ENCODE results near the gene MGAT5B.

MGAT5B gene

DNA sequence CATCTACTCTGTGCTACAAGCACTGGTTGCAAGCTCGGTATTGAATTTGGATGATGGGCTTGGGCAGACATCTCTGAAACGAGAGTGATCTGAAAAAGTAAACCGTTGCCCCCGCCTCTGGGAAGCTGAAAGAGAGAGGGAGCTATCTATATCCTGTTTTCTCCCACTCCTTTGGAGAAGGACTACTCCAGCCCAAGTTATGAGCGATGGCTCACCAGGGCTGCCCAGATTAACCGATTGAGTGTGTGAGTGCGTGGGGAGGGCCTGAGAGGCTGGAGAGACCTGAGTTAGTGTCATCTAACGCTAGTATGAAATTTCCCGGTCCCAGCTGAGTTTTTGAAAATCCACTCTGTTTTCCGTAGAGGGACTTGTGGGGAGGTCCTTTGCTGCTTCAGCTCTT lies 11.5 kb downstream of the MGAT5B start:
- no peak for DNase-seq (ENCODE audit: low read depth)

GRCh38 chr17:76880268-76880667 lies 12.1 kb downstream of the MGAT5B start:
- no peak for DNase-seq (ENCODE audit: low read depth)

DNA sequence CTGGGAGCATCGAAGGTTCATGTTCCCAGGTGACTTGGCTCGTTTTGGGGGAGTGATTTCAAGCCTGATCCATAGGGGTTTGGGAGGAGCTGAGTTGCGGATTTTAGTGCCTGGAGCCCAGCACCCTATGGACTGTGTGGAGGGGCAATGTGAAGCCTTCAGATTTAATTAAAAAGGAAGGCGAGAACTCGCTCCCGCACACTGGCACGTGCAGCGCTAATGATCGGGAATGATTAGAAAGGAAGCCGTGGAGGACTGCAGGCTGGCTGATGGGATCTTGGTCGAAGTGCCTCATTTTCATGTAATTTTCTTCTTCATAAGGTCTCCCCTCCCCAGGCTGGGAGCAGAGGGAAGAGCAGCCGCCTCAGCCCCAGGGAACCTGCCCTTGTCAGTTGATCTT lies 12.8 kb downstream of the MGAT5B start:
- no peak for DNase-seq (ENCODE audit: low read depth)

GRCh38 chr17:76881408-76881807 lies 13.2 kb downstream of the MGAT5B start:
- DNase-seq (ENCODE audit: low read depth), result no peak

GRCh38 chr17:76881966-76882365 lies 13.8 kb downstream of the MGAT5B start:
- no peak for DNase-seq (ENCODE audit: low read depth)

GRCh38 chr17:76883744-76884525 lies 15.7 kb downstream of the MGAT5B start:
- DNase-seq (ENCODE audit: low read depth), result no peak

GRCh38 chr17:76884995-76885893 lies 17.0 kb downstream of the MGAT5B start:
- no peak for DNase-seq (ENCODE audit: low read depth)

- no peak for DNase-seq (ENCODE audit: low read depth)
Measured at GRCh38 chr17:76885894-76886290, 17.7 kb downstream of the MGAT5B start.

GRCh38 chr17:76886395-76886794 lies 18.2 kb downstream of the MGAT5B start:
- DNase-seq (ENCODE audit: low read depth), result no peak

DNA sequence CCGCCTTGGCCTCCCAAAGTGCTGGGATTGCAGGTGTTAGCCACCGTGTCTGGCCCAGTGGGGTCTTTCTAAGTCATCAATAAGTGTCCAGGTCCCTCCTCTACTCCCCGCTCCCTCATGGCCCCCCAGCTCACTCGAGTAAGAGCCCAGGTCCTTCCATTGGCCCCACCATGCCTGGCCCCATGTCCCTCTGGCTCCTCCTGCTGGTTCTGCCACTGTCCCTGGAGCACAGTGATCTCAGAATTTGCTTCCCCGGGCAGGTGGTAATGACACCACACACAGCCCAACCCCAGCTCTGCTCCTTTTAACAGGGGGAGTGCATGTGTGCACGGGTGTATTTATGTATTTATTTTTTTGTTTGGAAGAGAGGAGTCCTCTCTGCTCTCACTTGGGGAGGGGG lies 19.6 kb downstream of the MGAT5B start:
- DNase-seq (ENCODE audit: low read depth), result no peak

GRCh38 chr17:76888661-76889060 lies 20.5 kb downstream of the MGAT5B start:
- DNase-seq (ENCODE audit: low read depth), result no peak

- DNase-seq (ENCODE audit: low read depth), result no peak
Measured at GRCh38 chr17:76889323-76889722, 21.1 kb downstream of the MGAT5B start.

- no peak for DNase-seq (ENCODE audit: low read depth)
Measured at GRCh38 chr17:76892329-76892728, 24.1 kb downstream of the MGAT5B start.

- no peak for DNase-seq (ENCODE audit: low read depth)
Measured at GRCh38 chr17:76893623-76894334, 25.6 kb downstream of the MGAT5B start.

DNA sequence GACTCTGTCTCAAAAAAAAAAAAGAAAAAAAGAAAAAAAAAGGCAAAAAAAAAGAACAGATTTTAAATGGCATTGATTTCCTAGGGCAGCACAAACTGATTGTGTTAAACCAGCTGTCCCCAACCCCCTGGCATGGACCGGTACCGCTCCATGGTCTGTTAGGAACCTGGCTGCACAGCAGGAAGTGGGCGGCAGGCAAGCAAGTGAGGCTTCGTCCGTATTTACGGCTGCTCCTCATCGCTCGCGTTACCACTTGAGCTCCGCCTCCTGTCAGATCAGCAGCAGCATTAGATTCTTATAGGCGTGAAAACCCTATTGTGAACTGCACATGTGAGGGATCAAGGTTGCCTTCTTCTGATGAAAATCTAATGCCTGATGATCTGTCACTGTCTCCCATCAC lies 26.6 kb downstream of the MGAT5B start:
- DNase-seq (ENCODE audit: low read depth), result no peak

GRCh38 chr17:76897023-76897422 lies 28.8 kb downstream of the MGAT5B start:
- DNase-seq (ENCODE audit: low read depth), result no peak

GRCh38 chr17:76899414-76899813 lies 31.2 kb downstream of the MGAT5B start:
- no peak for DNase-seq (ENCODE audit: low read depth)

GRCh38 chr17:76900723-76901122 lies 32.5 kb downstream of the MGAT5B start:
- no peak for DNase-seq (ENCODE audit: low read depth)

DNA sequence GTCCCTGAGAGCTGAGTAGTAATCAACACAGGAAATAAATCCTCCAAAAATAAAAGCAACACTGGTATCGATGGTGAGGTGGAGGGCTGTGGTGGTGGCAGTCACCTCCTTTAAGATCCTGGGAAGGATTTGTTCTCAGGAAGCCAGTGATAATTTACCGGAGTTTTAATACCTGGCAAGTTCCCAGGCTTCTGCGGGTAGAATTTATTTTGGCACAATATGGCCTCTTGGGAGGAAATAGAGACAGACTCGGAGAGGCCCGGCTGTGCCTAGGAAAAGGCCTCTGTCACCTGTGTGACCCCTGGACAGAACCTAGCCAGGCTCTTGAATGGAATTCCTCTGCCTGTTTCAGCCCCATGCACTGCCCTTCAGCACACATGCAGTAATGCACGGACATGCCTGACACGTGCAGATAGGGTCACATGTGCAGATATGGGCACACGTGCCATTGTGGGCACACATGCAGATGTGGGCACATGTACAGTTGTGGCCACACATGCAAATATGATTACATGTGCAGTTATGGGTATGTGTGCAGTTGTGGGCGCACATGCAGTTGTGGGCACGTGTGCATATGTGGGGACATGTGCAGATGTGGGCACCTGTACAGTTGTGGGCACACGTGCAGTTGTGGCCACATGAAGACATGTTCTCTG lies 33.5 kb downstream of the MGAT5B start:
- DNase-seq (ENCODE audit: low read depth), result no peak

- no peak for DNase-seq (ENCODE audit: low read depth)
Measured at GRCh38 chr17:76902476-76902875, 34.3 kb downstream of the MGAT5B start.

DNA sequence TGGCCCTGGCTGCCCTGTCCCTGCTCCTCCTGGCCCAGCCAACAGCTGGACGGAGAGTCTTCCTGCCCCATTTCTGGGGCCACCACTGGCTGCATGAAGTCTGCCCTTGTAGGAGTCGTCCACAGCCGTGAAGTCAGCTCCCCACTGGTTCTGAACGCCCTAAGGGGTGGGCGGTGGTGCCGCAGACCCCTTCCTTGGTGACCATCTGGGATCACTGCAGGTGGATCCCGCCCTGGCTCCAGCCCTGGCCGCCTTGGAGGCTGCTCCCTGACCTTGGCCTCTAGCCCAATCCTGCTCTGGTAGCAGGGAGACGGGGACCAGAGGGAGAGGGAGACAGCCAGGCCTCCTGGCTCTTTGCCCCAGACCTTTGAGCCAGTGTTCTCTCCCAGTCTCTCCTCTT lies 35.4 kb downstream of the MGAT5B start:
- no peak for DNase-seq (ENCODE audit: low read depth)

- no peak for DNase-seq (ENCODE audit: low read depth)
Measured at GRCh38 chr17:76904116-76904515, 35.9 kb downstream of the MGAT5B start.
